Activated T-cell treated with anti-CD3 and anti-CD28 coated beads for 24 hours (primary cell): ENCODE measurements around the gene EEA1.

ENCODE experiments used
- DNase-seq: peaks from one replicate; pipeline ENCODE4 v3.0.0-alpha.2; 2020; ENCODE audit warnings: low read depth

EEA1 gene

DNA sequence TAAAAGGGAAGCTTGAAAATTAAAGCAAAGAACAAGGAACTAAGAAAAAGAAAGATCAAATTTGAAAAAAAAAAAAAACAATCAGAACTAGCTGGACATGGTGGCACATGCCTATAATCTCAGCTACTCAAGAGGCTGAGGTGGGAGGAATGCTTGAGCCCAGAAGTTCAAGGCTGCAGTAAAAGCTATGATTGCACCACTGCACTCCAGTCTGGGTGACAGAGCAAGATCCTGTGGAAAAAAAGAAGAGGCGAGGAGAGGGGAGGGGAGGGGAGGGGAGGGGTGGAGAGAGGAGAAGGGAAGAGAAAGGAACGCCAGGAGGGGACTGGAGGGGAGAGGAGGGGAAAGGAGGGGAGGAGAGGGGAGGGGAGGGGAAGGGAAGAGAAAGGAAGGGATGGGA lies 43.0 kb downstream of the EEA1 start:
- DNase-seq = no peak

DNA sequence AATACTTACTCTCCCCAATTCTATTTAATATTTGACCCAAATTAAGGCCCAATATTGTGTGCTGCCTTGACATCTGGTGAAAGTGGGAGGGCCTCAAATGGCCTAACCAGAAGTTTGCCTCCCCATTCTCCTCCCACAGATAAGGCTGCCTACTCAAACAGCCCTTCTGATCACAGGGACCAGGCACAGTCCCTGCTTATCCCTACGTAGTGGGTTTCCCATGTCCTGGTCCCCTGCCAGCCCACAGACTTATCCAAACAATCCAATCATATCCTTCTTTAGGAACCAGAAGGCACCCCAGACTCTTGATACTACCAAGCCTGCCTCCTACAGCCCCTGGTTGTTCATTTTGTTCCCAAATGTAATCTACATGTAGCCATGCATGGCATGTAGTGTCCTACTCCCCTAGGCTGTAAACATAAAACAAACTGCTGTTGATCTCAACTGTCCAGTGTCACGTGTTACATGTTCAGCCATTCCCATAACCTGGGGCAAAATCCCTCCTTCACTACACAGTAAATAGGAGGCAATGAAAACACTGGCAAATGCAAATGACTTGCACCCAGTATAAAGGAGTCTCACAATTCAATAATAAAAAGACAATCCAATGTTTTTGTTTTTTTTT lies 49.3 kb downstream of the EEA1 start:
- no peak for DNase-seq

- DNase-seq = no peak
These were observed 51.2 kb downstream of the EEA1 start for GRCh38 chr12:92877904-92878303.

DNA sequence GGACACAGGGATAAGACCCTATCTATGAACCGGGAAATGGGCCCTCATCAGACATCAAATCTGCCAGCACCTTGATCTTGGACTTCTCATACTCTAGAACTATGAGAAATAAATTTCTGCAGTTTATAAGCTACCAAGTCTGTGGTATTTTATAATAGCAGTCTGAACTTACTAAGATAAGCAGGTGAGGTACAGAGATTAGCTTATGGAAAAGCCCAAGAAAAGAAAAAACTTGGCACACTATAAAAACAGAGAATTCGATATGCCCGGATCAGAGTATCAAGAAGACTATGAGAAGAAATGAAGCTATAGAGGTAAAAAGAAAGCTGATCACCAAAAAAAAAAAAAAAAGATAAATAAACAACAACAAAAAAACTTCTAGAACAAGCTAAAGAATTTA lies 52.6 kb downstream of the EEA1 start:
- no peak for DNase-seq

DNA sequence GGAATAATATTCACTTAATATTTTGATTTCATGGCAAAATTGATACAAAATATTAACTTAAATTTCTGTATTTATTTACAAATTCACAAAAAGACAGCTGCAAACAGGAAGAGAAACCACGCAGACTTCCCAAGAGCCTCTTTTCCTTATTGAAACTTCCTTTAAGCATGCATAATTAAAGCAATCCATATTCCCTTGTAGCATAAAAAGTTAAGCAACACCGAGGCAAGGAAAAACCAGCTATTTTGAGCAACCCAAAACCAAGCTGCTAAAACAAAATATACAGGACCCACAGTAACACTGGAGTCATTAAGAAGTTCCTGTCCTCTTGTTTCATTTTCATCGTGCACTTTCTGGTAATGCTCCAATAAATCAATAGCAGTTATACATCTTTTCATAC lies 58.0 kb downstream of the EEA1 start:
- no peak for DNase-seq

- no peak for DNase-seq
These were observed 62.7 kb downstream of the EEA1 start for GRCh38 chr12:92866418-92866817.

DNA sequence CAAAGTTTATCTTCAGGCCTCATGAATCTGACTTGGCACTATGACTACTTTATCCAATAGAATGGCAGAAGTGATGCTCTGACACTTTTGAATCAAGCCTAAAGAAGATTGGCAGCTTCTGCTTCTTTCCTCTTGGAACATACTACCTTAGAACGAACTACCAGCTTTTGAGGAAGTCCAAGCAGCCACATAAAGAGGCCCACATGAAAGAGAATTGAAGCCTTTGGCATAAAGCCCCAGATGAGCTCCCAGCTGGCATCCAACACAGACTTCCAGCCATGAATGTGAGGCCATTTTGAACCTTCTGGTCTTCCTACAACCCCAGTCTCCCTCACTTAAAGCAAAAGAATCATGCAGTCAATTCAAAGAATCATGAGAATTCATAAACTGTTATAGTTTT lies 65.8 kb downstream of the EEA1 start:
- DNase-seq = no peak

DNA sequence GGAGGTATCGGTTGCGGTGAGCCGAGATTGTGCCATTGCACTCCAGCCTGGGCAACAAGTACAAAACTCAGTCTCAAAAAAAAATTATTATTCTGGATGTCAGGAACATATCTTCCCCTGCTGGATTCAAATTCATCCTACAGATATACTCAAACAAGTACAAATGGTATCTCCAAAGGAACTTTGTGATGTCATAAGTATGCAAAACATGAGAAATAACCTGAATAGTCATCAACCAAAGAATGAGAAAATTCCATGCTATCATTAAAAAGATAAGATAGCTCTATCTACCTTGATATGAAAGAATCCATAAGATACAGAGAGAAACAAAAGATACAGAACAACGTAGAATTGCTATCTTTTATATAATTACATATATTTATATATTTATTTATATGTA lies 67.7 kb downstream of the EEA1 start:
- DNase-seq = no peak

DNA sequence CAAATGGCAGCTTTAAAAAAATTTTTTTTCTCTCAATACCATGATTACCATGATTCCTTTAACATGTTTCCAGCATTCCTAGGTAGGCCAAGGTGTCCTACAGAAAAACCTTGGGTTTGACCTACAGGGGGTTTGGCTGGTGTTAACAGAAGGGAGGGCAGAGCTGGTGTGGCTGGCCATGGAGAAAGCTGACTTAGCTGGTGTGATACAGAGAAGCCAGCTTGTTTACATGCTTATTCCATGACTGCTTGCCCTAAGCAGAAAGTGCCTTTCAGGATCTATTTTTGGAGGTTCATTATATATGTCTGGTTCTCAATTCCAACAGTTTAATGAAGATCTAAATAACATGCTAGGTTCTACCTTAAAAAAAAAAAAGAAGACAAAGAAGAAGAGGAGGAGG lies 68.6 kb downstream of the EEA1 start:
- no peak for DNase-seq

DNA sequence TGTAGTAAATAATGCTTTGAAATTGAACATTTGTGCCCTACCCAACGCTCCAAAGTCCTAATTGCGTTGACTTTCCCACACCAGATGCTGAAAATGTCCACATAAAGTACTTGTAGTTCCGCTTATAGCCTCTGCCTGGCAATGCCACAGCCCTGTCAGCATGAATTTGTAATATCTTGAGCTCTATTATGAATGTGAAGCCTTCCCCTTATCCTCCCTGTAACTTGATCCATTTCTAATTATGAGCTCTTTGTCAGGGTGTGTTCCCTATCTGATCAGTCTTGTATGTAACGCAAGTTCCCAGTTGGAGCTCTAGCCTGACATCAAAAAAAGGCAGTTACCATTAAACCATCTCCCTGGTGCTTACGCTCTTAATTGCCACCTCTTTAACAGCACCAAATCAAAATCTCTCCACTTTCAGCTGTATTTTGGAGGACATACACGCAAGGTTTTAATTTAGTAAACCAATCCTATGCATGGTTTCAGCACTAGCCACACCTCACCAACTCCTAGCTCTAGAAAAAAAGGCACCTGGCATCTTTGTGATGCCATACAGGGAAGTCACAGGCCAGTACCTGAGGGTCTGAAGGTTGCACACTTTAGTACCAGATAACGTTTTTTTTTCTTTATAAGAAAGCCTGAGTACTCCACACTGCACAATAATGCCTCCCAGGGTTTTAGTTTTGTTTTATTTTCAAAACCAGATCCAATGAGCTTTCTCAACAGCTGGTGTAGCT lies 69.3 kb downstream of the EEA1 start:
- no peak for DNase-seq

GRCh38 chr12:92857818-92858217 lies 71.3 kb downstream of the EEA1 start:
- DNase-seq = no peak

DNA sequence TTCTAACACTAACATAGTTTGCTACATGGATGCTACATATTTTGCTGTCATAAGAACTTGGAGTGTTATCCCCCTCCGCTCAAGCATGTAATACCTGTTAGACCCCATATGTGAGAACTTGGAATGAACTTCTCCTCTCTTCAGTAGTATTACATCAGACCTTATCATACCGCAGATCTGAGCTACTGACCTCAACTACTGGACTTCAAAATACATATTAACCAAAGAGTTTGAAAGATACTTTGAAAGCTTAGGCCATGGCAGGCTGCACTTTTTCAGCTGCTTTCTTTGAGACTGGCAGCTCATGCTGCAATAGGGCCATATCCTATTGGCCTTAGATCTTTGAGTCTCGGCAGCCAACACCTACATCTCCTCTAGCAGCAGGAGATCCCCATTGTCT lies 74.8 kb downstream of the EEA1 start:
- no peak for DNase-seq

DNA sequence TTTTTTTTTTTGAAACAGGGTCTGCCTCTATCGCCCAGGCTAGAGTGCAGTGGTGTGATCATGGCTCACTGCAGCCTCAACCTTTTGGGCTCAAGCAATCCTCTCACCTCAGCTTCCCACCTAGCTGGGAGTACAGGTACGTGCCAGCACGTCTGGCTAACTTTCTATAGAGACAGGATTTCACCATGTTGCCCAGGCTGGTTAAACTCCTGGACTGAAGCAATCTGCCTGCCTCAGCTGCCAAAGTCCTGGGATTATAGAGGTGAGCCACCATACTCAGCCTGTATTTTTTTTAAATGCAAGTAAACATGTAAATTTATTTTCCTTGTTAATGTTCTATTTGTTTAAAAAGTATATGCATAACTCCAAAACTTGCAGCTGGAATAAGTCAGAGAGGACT lies 80.4 kb downstream of the EEA1 start:
- no peak for DNase-seq

GRCh38 chr12:92847368-92847767 lies 81.7 kb downstream of the EEA1 start:
- DNase-seq = no peak

GRCh38 chr12:92845329-92845728 lies 83.8 kb downstream of the EEA1 start:
- DNase-seq = no peak

- no peak for DNase-seq
These were observed 84.8 kb downstream of the EEA1 start for GRCh38 chr12:92844151-92844763.

DNA sequence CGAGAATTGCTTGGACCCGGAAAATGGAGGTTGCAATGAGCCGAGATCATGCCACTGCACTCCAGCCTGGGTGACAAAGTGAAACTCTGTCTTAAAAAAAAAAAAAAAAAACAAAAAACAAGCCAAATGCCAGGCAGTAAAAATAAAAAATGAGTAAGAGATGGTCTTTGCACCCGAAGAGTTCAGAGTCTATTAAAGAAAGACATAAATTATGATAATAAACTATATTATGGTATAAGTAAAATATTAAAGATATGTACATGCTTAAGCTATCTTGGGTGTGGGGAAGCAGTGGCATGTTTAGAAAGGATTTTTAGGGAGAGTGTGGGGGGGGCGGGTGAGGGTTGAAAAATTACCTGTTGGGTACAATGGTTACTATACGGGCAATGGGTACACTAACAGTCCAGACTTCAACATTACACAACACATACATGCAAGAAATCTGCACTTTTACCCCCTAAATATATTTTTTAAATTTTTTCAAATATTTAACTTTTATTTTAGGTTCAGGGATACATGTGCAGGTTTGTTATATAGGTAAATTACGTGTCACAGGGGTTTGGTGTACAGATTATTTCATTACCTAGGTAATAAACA lies 99.3 kb downstream of the EEA1 start:
- DNase-seq = no peak

DNA sequence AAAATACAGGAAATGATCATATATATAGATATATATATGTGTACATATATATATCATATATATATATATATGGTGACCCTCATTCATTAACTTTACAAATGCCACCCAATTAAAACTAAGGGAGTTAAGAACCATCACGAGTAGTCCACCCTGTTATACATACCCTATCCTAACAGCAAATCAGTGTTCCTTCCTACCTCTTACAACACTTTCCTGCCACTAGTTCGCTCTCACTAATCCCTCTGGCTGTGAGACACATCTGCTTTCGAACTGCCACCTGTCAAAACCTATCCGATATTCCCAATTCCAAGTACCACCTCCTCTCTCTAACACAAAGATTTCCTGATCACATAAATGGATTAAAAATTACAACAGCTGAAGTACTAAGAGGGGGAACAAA lies 100.5 kb downstream of the EEA1 start:
- no peak for DNase-seq

DNA sequence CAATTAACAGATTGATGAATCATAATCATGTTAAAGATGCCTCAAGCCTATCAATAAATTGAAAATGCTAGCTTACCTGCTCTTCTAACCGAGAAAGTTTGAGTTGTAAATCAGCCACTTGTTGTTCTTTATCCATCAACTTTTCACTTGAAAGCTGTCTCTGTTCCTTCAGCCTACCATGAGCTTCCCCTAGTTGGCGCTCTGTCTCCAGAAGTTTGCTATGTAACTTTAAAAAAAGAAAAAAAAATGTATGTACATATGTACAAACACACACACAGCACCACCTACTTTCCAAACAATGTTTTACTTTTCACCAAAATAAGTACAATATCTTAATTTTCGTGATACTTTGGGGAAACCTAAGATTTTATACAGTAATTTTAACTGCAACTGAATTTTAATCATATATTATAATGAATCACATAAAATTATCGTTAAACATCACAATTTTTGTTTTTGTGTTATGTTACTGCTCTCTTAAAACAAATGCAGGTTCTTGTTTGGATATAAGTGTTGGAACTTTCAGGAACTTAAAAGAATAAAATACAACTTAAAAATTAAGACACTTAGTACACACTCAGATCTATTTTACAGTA lies 101.2 kb downstream of the EEA1 start:
- DNase-seq = peak; percentile 13

- DNase-seq = no peak
These were observed 108.0 kb downstream of the EEA1 start for GRCh38 chr12:92821142-92821541.

DNA sequence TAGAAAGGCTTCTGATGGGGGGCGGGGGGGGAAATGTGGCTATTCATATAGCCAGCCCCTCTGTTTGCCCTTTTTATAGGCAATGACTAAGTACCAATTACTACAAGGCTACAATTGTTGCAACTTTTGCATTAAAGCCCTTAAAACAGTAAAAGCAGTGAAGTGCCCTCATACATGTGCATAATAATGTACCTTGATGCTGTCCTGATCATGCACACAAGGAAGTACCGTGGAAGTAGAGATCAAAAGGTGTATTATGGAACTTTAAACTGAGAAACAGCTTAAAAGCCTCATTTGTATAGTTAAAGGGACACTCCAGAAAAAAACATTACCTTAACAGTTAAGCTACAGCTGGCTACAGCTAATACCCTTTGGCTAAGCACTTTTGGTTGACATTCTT lies 114.5 kb downstream of the EEA1 start:
- DNase-seq = no peak

DNA sequence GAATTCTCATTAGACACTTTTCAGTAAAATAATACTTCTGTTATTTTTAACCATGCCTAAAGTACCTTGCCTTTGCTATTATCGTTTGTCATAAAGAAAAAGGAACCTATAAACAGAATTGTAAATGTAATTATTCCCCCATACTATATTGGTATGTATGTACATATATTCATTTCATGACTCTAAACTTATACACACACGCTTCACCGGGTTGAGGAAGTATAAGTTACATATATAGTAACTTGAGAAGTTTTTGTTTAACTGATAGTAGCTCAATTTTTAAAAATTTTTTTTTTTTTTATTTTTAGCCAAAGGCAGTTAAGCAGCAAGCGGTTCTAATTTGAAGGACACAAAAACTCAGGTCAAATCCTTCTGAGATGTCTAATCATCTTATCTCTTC lies 118.7 kb downstream of the EEA1 start:
- no peak for DNase-seq

DNA sequence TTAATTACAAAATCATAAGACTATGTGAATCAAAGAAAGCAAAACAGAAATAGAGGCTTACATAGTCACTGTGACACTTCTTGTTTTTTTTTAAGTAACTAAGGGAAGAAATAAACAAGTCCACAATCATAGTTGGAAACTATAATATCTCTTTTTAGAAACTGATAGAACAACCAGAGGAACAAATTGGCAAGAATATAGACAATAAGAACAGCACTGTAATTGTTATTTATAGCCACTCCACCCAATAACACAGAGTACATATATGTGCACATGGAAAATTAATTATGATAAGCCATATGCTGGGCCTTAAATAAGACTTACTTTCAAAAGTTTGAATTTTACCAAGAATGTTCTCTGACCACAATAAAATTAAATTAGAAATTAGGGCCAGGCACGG lies 125.2 kb downstream of the EEA1 start:
- DNase-seq = no peak
